ENCODE data around the gene FASN. TPM values are rescaled to one million over a fixed set of nuclear protein-coding genes. Genes with fewer than 3 reads are reported as not detected.

Gene FASN
- total and polyA plus RNA-seq, 2 of the 13 experiments (the other 11 are each of a cell fraction or from before 2014, with no cell fraction given) = 51.7 to 101 TPM

- TF ChIP-seq ZFX (CRISPR knock-in tag; IDR thresholded peaks at IDR 0.05; ENCODE audit: low read depth) = peak; percentile 100
- TF ChIP-seq ZNF737 (CRISPR knock-in tag; IDR thresholded peaks at IDR 0.05; ENCODE audit: borderline replicate concordance) = peak; percentile 98
- peak; percentile 52; the same call in 1 of the 2 replicates for TF ChIP-seq HDAC2 (CRISPR knock-in tag; IDR thresholded peaks at IDR 0.05)
- TF ChIP-seq IKZF5 (CRISPR knock-in tag; IDR thresholded peaks at IDR 0.05) = peak; percentile 92
- TF ChIP-seq ZNF775 (CRISPR knock-in tag; IDR thresholded peaks at IDR 0.05; ENCODE audit: borderline replicate concordance) = no peak
- TF ChIP-seq, protein P1, sequence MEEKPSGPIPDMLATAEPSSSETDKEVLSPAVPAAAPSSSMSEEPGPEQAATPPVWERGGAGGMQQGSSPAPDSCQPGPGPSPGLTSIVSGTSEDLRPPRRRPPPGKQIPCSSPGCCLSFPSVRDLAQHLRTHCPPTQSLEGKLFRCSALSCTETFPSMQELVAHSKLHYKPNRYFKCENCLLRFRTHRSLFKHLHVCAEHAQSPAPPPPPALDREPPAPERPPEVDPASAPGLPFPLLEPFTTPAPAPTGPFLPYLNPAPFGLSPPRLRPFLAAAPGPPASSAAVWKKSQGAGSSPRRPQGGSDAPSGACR (CRISPR knock-in tag; IDR thresholded peaks at IDR 0.05) = peak; percentile 8; the same call in 1 of the 2 replicates
- no peak for TF ChIP-seq NPAS2 (CRISPR knock-in tag; IDR thresholded peaks at IDR 0.05; ENCODE audit: borderline replicate concordance)
- peak; percentile 80; the same call in 1 of the 2 replicates for TF ChIP-seq KLF6 (CRISPR knock-in tag; IDR thresholded peaks at IDR 0.05)
- TF ChIP-seq NONO (IDR thresholded peaks at IDR 0.05) = no peak
- TF ChIP-seq NONO (CRISPR knock-in tag; conservative IDR thresholded peaks at IDR 0.05) = peak; percentile 95
- peak; percentile 43; the same call in 1 of the 2 replicates for TF ChIP-seq SSRP1 (CRISPR knock-in tag; IDR thresholded peaks at IDR 0.05)
- TF ChIP-seq ZNF558 (CRISPR knock-in tag; IDR thresholded peaks at IDR 0.05; ENCODE audit: borderline replicate concordance) = peak; percentile 96
- TF ChIP-seq ZNF557 (CRISPR knock-in tag; IDR thresholded peaks at IDR 0.05) = peak; percentile 68; the same call in 1 of the 2 replicates
- no peak for TF ChIP-seq SNRNP70 (IDR thresholded peaks at IDR 0.05; ENCODE audit: low read depth, low read length)
- TF ChIP-seq ELF4 (CRISPR knock-in tag; IDR thresholded peaks at IDR 0.05; ENCODE audit: borderline replicate concordance) = no peak; the same call in 1 of the 2 replicates
- no peak for TF ChIP-seq ZNF713 (CRISPR knock-in tag; IDR thresholded peaks at IDR 0.05)
- TF ChIP-seq PCBP2 (optimal IDR thresholded peaks at IDR 0.05; ENCODE audit: low read depth, low read length, poor library complexity, severe bottlenecking) = no peak
- TF ChIP-seq SPEN (CRISPR knock-in tag; IDR thresholded peaks at IDR 0.05; ENCODE audit: low read depth) = peak; percentile 79; the same call in 1 of the 2 replicates
- no peak for TF ChIP-seq EZH2 (conservative IDR thresholded peaks at IDR 0.05; ENCODE audit: low read depth, low read length)
- no peak for TF ChIP-seq ATF1 (CRISPR knock-in tag; IDR thresholded peaks at IDR 0.05)
- TF ChIP-seq ZNF44 (CRISPR knock-in tag; IDR thresholded peaks at IDR 0.05) = peak; percentile 93
- TF ChIP-seq ZNF577 (CRISPR knock-in tag; IDR thresholded peaks at IDR 0.05; ENCODE audit: borderline replicate concordance, low read depth) = no peak
- 0 out of 2 replicates have a peak, but pooled peaks have one; percentile 21 for TF ChIP-seq SIN3B (IDR thresholded peaks at IDR 0.05; ENCODE audit: low read length)
- TF ChIP-seq SMAD9 (CRISPR knock-in tag; IDR thresholded peaks at IDR 0.05) = no peak; the same call in none of the 2 replicates
- TF ChIP-seq MNT (IDR thresholded peaks at IDR 0.05) = no peak; the same call in 1 of the 2 replicates
- TF ChIP-seq EHMT2 (IDR thresholded peaks at IDR 0.05; ENCODE audit: borderline replicate concordance, low read depth, low read length) = no peak
- TF ChIP-seq HHEX (CRISPR knock-in tag; IDR thresholded peaks at IDR 0.05) = no peak
- peak; percentile 98 for TF ChIP-seq ZNF605 (CRISPR knock-in tag; IDR thresholded peaks at IDR 0.05)
- no peak; the same call in 1 of the 2 replicates for TF ChIP-seq ZNF891 (CRISPR knock-in tag; IDR thresholded peaks at IDR 0.05)
Observed at GRCh38 chr17:82105882-82106687, 8.0 kb upstream of the FASN start (continued).

Measured in HepG2 (cell line).